Measurements from ENCODE around the gene BBS9.

DNA sequence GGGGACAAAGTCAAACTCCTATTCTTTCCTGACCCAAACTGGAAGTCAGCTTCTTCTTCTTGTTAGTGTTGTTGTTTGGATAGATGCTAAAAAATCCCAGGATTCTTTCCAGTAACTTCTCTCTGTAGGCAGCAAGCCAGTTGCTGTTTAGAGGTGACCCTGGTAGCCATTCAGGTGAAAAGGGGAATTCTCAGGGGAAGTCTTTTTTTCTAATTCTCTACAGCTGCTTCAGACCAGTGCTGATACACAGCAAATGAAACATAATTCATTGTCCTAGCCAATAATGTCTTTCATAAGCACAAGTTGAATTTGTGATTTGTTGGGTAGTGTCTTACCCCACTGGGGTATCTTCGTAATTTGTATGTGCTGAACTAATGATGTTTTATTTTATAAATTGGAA, 357.3 kb downstream of the BBS9 start:
- TF ChIP-seq, protein P1, sequence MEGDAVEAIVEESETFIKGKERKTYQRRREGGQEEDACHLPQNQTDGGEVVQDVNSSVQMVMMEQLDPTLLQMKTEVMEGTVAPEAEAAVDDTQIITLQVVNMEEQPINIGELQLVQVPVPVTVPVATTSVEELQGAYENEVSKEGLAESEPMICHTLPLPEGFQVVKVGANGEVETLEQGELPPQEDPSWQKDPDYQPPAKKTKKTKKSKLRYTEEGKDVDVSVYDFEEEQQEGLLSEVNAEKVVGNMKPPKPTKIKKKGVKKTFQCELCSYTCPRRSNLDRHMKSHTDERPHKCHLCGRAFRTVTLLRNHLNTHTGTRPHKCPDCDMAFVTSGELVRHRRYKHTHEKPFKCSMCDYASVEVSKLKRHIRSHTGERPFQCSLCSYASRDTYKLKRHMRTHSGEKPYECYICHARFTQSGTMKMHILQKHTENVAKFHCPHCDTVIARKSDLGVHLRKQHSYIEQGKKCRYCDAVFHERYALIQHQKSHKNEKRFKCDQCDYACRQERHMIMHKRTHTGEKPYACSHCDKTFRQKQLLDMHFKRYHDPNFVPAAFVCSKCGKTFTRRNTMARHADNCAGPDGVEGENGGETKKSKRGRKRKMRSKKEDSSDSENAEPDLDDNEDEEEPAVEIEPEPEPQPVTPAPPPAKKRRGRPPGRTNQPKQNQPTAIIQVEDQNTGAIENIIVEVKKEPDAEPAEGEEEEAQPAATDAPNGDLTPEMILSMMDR (IDR thresholded peaks at IDR 0.05) = no peak
- TF ChIP-seq ZFX (IDR thresholded peaks at IDR 0.05; ENCODE audit: borderline replicate concordance) = no peak
